Fibroblast of pulmonary artery (primary cell): ENCODE measurements around the gene PARP15.

ENCODE experiments used
- DNase-seq: peaks from one replicate; pipeline ENCODE4 v3.0.0-alpha.2; 2010; ENCODE audit warnings: low read depth
- H3K4me3 ChIP-seq: replicated peaks from 2 replicates; pipeline ENCODE4 v1.5.1; 2011; ENCODE audit warnings: low read depth, mild to moderate bottlenecking, control low read depth, low read length, moderate library complexity
- TF ChIP-seq, protein P1 (sequence below): IDR thresholded peaks from 2 replicates; pipeline ENCODE4 v1.5.1; 2011; ENCODE audit warnings: mild to moderate bottlenecking, control low read depth, low read length, inconsistent platforms; ENCODE audit errors: missing control alignments

Gene PARP15

DNA sequence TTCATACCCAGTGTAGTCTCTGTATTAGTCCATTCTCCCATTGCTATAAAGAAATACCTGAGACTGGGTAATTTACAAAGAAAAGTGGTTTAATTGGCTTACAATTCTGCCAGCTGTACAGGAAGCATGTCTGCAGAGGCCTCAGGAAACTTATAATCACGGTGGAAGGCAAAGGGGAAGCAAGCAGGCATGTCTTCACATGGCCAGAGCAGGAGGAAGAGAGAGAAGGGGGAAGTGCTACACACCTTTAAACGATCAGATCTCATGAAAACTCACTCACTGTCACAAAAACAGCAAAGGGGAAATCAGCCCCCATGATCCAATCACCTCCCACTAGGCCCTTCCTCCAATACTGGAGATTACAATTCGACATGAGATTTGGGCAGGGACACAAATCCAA lies 96.9 kb downstream of the PARP15 start:
- H3K4me3 ChIP-seq, result no peak overlapping the region
- no peak for DNase-seq
- TF ChIP-seq, protein P1, sequence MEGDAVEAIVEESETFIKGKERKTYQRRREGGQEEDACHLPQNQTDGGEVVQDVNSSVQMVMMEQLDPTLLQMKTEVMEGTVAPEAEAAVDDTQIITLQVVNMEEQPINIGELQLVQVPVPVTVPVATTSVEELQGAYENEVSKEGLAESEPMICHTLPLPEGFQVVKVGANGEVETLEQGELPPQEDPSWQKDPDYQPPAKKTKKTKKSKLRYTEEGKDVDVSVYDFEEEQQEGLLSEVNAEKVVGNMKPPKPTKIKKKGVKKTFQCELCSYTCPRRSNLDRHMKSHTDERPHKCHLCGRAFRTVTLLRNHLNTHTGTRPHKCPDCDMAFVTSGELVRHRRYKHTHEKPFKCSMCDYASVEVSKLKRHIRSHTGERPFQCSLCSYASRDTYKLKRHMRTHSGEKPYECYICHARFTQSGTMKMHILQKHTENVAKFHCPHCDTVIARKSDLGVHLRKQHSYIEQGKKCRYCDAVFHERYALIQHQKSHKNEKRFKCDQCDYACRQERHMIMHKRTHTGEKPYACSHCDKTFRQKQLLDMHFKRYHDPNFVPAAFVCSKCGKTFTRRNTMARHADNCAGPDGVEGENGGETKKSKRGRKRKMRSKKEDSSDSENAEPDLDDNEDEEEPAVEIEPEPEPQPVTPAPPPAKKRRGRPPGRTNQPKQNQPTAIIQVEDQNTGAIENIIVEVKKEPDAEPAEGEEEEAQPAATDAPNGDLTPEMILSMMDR, result no peak

DNA sequence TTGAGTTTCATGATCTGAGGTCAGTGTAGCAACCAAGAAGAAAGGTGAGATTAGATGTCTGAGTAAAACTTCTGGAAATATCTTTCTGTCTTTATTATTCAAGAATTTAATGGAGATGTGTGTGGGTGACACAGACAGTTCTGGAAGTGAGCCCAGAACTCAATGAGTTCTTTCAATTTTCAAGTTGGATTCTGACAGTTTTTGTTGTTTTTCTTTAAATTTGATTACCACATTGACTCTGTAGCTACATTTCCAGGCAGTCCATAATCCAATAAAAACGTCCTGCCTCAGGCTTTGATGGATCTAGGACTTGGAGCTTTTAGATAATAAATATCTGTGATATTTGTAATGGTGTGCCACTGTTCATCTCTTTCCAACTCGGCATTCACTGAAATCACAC lies 99.3 kb downstream of the PARP15 start:
- DNase-seq, result peak; percentile 42
- H3K4me3 ChIP-seq, result no peak overlapping the region
- TF ChIP-seq, protein P1, result no peak

DNA sequence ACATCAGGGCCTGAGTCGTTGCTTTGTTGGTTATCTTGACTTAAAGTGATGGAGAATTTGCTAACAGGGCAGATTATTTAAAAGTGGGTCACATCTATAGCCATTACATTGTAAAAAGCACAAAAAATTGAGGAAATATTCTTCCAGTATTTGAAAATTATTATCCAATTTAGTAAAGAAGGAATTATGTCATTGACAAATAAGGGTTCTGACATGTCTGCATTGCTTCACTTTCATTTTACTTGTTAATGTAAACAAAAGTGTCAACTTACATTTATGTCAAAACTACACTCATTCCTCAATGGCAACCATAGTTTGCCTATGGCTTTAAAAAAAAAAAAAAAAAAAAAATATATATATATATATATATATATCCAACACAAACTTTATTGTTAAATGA lies 99.8 kb downstream of the PARP15 start:
- no peak for DNase-seq
- TF ChIP-seq, protein P1, result no peak
- H3K4me3 ChIP-seq, result no peak overlapping the region

DNA sequence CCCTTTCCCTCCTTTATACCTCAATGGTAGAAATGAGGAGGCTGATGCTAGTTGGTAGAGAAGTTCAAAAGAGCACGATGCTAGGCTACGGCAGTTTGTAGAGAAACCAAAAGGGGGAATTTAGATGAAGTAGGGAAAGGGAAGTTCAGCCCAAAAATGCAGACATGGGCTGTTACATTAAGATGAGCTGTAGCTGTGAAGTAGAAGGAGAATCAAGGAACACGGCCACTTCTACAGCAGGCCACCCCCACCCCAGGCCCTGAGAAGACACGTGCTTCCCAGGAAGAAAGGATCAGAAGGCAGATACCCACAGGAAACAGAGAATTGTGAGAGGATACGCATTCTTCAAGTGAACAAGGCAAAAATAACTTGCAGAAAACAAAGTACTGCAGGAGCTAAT lies 101.1 kb downstream of the PARP15 start:
- H3K4me3 ChIP-seq, result no peak overlapping the region
- DNase-seq, result no peak
- TF ChIP-seq, protein P1, result no peak

DNA sequence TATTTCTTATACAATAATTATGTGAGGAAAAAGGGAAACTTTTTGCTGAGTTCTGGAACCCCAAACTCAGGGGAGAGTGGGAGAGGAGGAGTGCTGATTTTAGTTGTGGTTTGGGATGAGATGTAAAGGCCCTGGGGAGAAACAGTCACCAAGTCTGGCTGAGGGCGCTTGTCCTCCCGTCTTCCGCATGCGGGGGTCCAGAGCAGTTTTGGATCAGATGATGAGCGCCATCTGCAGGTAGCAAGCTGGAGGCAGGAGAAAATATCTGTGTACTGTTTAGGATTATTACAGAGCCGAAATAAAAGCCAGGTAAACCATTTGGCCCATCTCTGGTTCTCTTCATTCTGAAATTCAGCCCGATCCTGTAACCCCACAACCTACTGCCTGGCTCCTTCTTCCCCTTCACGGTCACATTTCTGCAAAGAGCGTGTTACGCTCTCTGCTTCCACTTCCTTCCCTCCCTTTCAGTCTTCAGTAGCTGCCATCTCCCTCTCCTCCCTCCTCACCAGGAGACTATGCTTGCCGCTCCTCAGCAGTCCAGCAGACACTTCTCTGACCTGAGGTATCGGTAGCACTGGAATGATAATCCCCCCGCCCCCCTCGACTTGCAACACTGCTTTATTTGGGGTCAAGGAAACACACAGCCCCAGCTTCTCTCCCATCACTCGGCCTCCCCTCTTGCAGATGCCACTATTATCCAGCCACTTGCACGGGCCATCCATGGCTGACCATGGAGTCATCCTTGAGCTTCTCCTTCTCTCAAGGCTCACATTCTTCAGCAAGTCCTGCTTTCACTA lies 101.8 kb downstream of the PARP15 start:
- TF ChIP-seq, protein P1, result peak; percentile 90
- peak; percentile 84 for DNase-seq
- H3K4me3 ChIP-seq, result peak overlapping the region; percentile 8

DNA sequence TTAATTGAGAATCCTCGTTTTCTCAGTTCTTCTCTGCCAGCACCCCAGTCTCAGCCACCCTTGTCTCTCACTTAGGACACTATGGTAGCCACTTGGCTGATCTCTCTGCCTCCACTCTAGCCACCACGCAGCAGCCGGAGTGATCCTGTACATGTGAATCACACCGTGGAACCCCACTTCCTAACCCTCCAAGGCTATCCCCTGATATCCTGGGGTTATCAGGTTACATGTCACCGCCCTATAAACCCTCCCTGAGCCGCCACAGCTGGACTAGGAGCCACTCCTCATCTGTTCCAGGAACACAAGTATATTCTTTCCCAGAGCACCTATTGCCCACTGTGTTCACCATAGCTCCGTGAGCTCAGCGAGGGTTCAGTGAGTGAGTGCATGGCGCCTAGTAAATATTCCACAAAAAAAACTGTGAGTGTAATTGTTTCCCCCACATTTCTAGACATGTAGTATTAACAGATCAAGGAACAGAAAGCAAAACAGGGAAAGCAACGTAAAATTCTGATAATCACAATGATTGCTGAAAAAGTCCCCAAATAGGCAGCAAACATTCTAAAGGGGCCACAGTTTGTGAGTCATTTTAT lies 102.5 kb downstream of the PARP15 start:
- peak; percentile 28 for DNase-seq
- TF ChIP-seq, protein P1, result no peak
- peak overlapping the region; percentile 82 for H3K4me3 ChIP-seq
